Ovary (tissue), 9 donors: ENCODE results near the gene RPL34. TPM values are rescaled to one million over a fixed set of nuclear protein-coding genes. Genes with fewer than 3 reads are reported as not detected.

Source experiments
- DNase-seq, 5 donors: peaks; one replicate each; pipeline ENCODE4 v3.0.0-alpha.2; 2019 to 2020
- H3K27ac ChIP-seq, 2 donors: fragments of 200-600 bp; one replicate each; pipeline versions ENCODE4 v1.5.1 to v1.8.0; 2019 to 2022
- H3K27me3 ChIP-seq: fragments of 200-600 bp; one replicate; pipeline ENCODE4 v1.8.0; 2022
- H3K36me3 ChIP-seq: fragments of 200-600 bp; sonication (generic); one replicate; pipeline ENCODE4 v1.5.1; 2019
- H3K4me1 ChIP-seq: one replicate; pipeline ENCODE4 v1.8.1; 2013; ENCODE audit warnings: mild to moderate bottlenecking, moderate library complexity; ENCODE audit not compliant: insufficient read depth
- H3K4me3 ChIP-seq: fragments of 200-600 bp; sonication (generic); one replicate; pipeline ENCODE4 v1.5.1; 2017
- H3K9me3 ChIP-seq, 2 donors: fragments of 200-600 bp in 1 of 2; sonication (generic) in 1 of 2; one replicate each; pipeline versions ENCODE4 v1.5.1 to v1.8.1; 2013 to 2019; ENCODE audit warnings: mild to moderate bottlenecking in 1 of 2, moderate library complexity in 1 of 2
- CTCF ChIP-seq, 3 donors: fragments of 450-650 bp in 2 of 3; fragments of 200-600 bp in 1 of 3; IDR thresholded peaks; one replicate each; pipeline versions ENCODE4 v1.5.1 to v1.8.0; 2016 to 2022; ENCODE audit warnings: antibody characterized with exemption in 3 of 3, mild to moderate bottlenecking in 1 of 3
- EP300 ChIP-seq: sonication (generic); formaldehyde crosslinking; IDR thresholded peaks from one replicate; pipeline ENCODE4 v1.6.1; 2017; ENCODE audit warnings: antibody characterized with exemption
- POLR2A ChIP-seq: fragments of 450-650 bp; IDR thresholded peaks from one replicate; pipeline ENCODE4 v1.6.1; 2017; ENCODE audit warnings: antibody characterized with exemption, mild to moderate bottlenecking, moderate library complexity
- WGBS, 3 donors: extraction: QIAGEN DNeasy Blood & Tissue Kit in 1 of 3; methylation state at CpG; one replicate each; pipeline versions ENCODE4 v1.1.5 to v1.1.7; 2013 to 2017; 5-methylcytosine and 5-hydroxymethylcytosine counted together
- intact Hi-C, 4 donors: fragments of 100-400 bp; cut with DNase I; formaldehyde crosslinking; loops; one replicate each; pipeline versions ENCODE4 v1.11.0 to v1.15.1; 2022 to 2023
- polyA plus RNA-seq, 2 donors: library from polyadenylated mRNA; stranded (reverse); fragments of 200-250 nt in 1 of 2; fragments of 350-450 nt in 1 of 2; fragmentation: Illumina TruSeq in 1 of 2; extraction: RNeasy Lipid Tissue Mini Kit (QIAGEN cat#74804) in 1 of 2; gene quantifications; one replicate each; pipeline ENCODE4 v1.2.3, GENCODE V29; 2013 to 2014
- total RNA-seq, 7 donors: library from RNA; depleted of rRNA in 2 of 7; stranded (reverse); fragments of >200 nt in 2 of 7; fragmentation: NEBNext Ultra II Directional in 3 of 7; extraction: Animal tissue kit (Norgen Biotek cat#: 25700) in 3 of 7; gene quantifications; one replicate each; pipeline versions ENCODE4 v1.1.0 to v1.2.4, GENCODE V29; 2016 to 2023
- donor health status: DM: no; HTN: no; CAD: no; lungs with moderate emphysema.
- donor health status: DM: no; HTN: no; CAD: no.
- donor health status: Bipolar disorder and iron deficiency.
- donor health status: DM: yes; HTN: yes; CAD: no.
- donor health status: DM: no; HTN: no; CAD: no.
- donor health status: DM: yes; HTN: yes; CAD: no.

The RPL34 gene
- total and polyA plus RNA-seq, 9 donors, result 2,196 to 9,736 (median 3,147) TPM

- H3K4me3 ChIP-seq, result no peak overlapping the region
- WGBS, 3 donors, result 71 to 94% (median 79%) methylated on average over 4 of the region's 4 CpGs
- H3K4me1 ChIP-seq, result no peaks in the 10 kb centered on the region
- intact Hi-C loops, result no loop called here
- no peak for DNase-seq
- no peak for TF ChIP-seq CTCF (IDR thresholded peaks at IDR 0.05)
- TF ChIP-seq EP300, result no peak
- TF ChIP-seq POLR2A, result no peak
- no peaks in the 10 kb centered on the region for H3K36me3 ChIP-seq
- H3K27ac ChIP-seq, result no peak overlapping the region
- H3K27me3 ChIP-seq, result no peaks in the 10 kb centered on the region
- H3K9me3 ChIP-seq, result no peaks in the 10 kb centered on the region
These were observed 13.1 kb upstream of the RPL34 start for GRCh38 chr4:108607079-108607815.

- H3K4me1 ChIP-seq, result no peaks in the 10 kb centered on the region
- no peak overlapping the region for H3K27ac ChIP-seq
- TF ChIP-seq CTCF (IDR thresholded peaks at IDR 0.05) (no peak), EP300 (no peak), POLR2A (no peak)
- H3K9me3 ChIP-seq, result no peaks in the 10 kb centered on the region
- H3K4me3 ChIP-seq, result peak overlapping the region; percentile 21
- intact Hi-C loops, result no loop called here
- no peak for DNase-seq
- H3K36me3 ChIP-seq, result no peaks in the 10 kb centered on the region
- H3K27me3 ChIP-seq, result no peaks in the 10 kb centered on the region
- 5 to 14% (median 10%) methylated on average over 10 of the region's 10 CpGs for WGBS, 3 donors
These were observed 9.0 kb upstream of the RPL34 start for GRCh38 chr4:108611365-108611764.

GRCh38 chr4:108612365-108612764 lies 8.0 kb upstream of the RPL34 start:
- DNase-seq, result no peak
- TF ChIP-seq CTCF (IDR thresholded peaks at IDR 0.05) (no peak), EP300 (no peak), POLR2A (no peak)
- no peaks in the 10 kb centered on the region for H3K4me1 ChIP-seq
- H3K27ac ChIP-seq, result no peak overlapping the region
- 36 to 48% (median 41%) methylated on average over 6 of the region's 6 CpGs for WGBS, 3 donors
- no peak overlapping the region for H3K4me3 ChIP-seq
- intact Hi-C loops, result no loop called here
- H3K9me3 ChIP-seq, result no peaks in the 10 kb centered on the region
- no peaks in the 10 kb centered on the region for H3K27me3 ChIP-seq
- no peaks in the 10 kb centered on the region for H3K36me3 ChIP-seq

- Histone ChIP-seq H3K27ac (peak overlapping the region in 1 of 2 donors; percentile 70), H3K4me1 (peaks cover 3% of the 10 kb centered on the region), H3K36me3 (no peaks in the 10 kb centered on the region), H3K27me3 (no peaks in the 10 kb centered on the region), H3K4me3 (peak overlapping the region; percentile 81), H3K9me3 (no peaks in the 10 kb centered on the region)
- 75 to 79% (median 77%) methylated on average over 7 of the region's 7 CpGs for WGBS, 3 donors
- DNase-seq, result no peak
- TF ChIP-seq CTCF (IDR thresholded peaks at IDR 0.05) (no peak), EP300 (no peak), POLR2A (no peak)
- intact Hi-C loops, result no loop called here
These were observed 840 bp upstream of the RPL34 start for GRCh38 chr4:108619372-108620100.
